CD4-positive, alpha-beta T cell (primary cell): ENCODE data around the gene BOLA1. TPM values are rescaled to one million over a fixed set of nuclear protein-coding genes. Genes with fewer than 3 reads are reported as not detected.
"Not testable (repeated sequence)": the region's sequence is repeated elsewhere in the genome, so short reads cannot be mapped to it uniquely, and the experiment has no call there.

Source experiments
- ATAC-seq: fragments of 200-7000 bp; cut with Tn5 transposase; one replicate; pipeline ENCODE4 v1.10.0; 2022; ENCODE audit warnings: mild to moderate bottlenecking; ENCODE audit not compliant: poor library complexity
- CTCF ChIA-PET: fragments of 350-600 bp; sonication (Branson Sonifier 250); formaldehyde crosslinking; loops from one replicate; lab custom pipeline; 2021; ENCODE audit warnings: antibody characterized with exemption, inconsistent platforms; lab: Charles Lee
- POLR2A ChIA-PET: fragments of 350-600 bp; sonication (Branson Sonifier 250); formaldehyde crosslinking; loops from one replicate; lab custom pipeline; 2021; ENCODE audit warnings: antibody characterized with exemption, inconsistent platforms; lab: Charles Lee
- DNase-seq, 14 experiments: peaks; one replicate each; pipeline ENCODE4 v3.0.0-alpha.2; 2013 to 2020; ENCODE audit warnings: mixed read lengths in 2 of 14
- H3K27ac ChIP-seq, 2 donors: one replicate each; pipeline versions ENCODE4 v1.5.1 to v1.7.0; 2013; ENCODE audit warnings: low read length in 2 of 2, low read depth in 1 of 2, mild to moderate bottlenecking in 1 of 2
- H3K27me3 ChIP-seq, 2 experiments: 1 replicate in 1 of 2; 2 replicates in 1 of 2; pipeline versions ENCODE4 v1.6.1 to v1.7.0; 2013; ENCODE audit warnings: low read length in 2 of 2, control low read depth in 1 of 2, mild to moderate bottlenecking in 1 of 2, moderate library complexity in 1 of 2; ENCODE audit not compliant: insufficient read depth in 2 of 2, control insufficient read depth in 1 of 2
- H3K36me3 ChIP-seq: one replicate; pipeline ENCODE4 v1.6.1; 2013; ENCODE audit warnings: low read length, control low read depth; ENCODE audit not compliant: insufficient read depth
- H3K4me1 ChIP-seq: one replicate; pipeline ENCODE4 v1.6.1; 2013; ENCODE audit warnings: low read length, control low read depth; ENCODE audit not compliant: insufficient read depth
- H3K4me3 ChIP-seq: one replicate; pipeline ENCODE4 v1.5.1; 2013; ENCODE audit warnings: mild to moderate bottlenecking, low read length, moderate library complexity
- H3K9me3 ChIP-seq, 2 experiments: 1 replicate in 1 of 2; 2 replicates in 1 of 2; pipeline versions ENCODE4 v1.6.1 to v1.7.0; 2013; ENCODE audit warnings: low read length in 2 of 2, mild to moderate bottlenecking in 2 of 2, control low read depth in 1 of 2, moderate library complexity in 1 of 2; ENCODE audit not compliant: control insufficient read depth in 1 of 2, insufficient read depth in 1 of 2
- H3K27ac Mint-ChIP-seq: one replicate; pipeline ENCODE4 v1.8.0; 2020; ENCODE audit warnings: mixed read lengths
- H3K27me3 Mint-ChIP-seq: one replicate; pipeline ENCODE4 v1.8.0; 2021; ENCODE audit warnings: mixed read lengths
- H3K36me3 Mint-ChIP-seq: one replicate; pipeline ENCODE4 v1.8.0; 2021; ENCODE audit warnings: low read depth, mixed read lengths
- H3K4me1 Mint-ChIP-seq: one replicate; pipeline ENCODE4 v1.8.0; 2021; ENCODE audit warnings: low read depth, mixed read lengths
- H3K4me3 Mint-ChIP-seq: one replicate; pipeline ENCODE4 v1.8.0; 2020; ENCODE audit warnings: mild to moderate bottlenecking, mixed read lengths
- H3K9me3 Mint-ChIP-seq: one replicate; pipeline ENCODE4 v1.8.0; 2020; ENCODE audit warnings: mixed read lengths
- intact Hi-C, 2 experiments: fragments of 100-400 bp; cut with DNase I in 1 of 2; cut with micrococcal nuclease in 1 of 2; formaldehyde crosslinking; loops; one replicate each; pipeline versions ENCODE4 v1.15.1 to v1.9.0; 2023 to 2025; cut with DNase I, micrococcal nuclease
- total RNA-seq, 174 experiments: library from RNA in 2 of 174; stranded (reverse) in 2 of 174; gene quantifications; one replicate each; pipeline ENCODE4 v1.2.3 and lab custom pipeline; 2021 to 2026
- TF ChIP-seq, protein P1 (sequence below): fragments of 200-600 bp; IDR thresholded peaks from one replicate; pipeline ENCODE4 v1.8.0; 2022; ENCODE audit warnings: antibody characterized with exemption, mild to moderate bottlenecking

Gene BOLA1
- total RNA-seq, 2 experiments from 2014 or later: 4.6 to 6.4 TPM

DNA sequence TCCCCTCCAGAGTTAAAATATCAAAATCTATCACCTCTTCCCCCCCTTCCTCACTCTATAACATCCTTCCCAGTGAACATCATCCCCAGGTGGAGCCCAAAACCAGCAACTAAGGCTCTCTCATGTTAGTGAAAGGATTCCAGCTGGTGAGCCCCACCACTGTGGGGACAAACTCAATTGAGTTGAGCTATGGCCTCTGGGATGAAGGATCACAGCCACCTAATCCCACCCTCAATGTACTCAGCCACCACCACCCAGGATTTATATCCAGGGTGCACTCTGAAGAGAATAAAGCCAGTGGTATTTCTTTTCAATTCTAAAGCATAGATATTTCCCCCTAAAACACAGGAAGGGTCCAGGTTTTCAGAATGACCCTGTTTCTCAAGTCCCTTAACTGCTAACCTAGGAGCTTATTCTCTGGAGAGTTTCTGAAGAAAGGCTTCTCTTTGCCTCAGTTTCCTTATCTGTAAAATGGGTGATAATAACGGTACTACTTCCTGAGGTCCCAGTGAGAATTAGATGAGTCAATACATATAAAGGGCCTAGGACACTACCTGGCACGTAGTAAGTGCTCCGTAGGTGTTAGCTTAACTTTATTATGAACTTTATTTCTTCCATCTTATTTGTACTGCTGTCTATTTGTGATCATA lies 15.6 kb upstream of the BOLA1 start:
- no peaks in the 10 kb centered on the region for H3K36me3 Mint-ChIP-seq
- ATAC-seq (no peak), DNase-seq (no peak)
- ChIA-PET POLR2A (interaction anchor here (5.3 to 6.7 kb wide), 3 partner anchors 34 to 45 kb away, joined by 139 to 259 read pairs (median 185); partner anchors contain the start of gene SF3B4), CTCF (no interaction called here)
- Histone ChIP-seq H3K27ac (no peak overlapping the region), H3K4me1 (peaks cover 42% of the 10 kb centered on the region), H3K27me3 (no peaks in the 10 kb centered on the region), H3K9me3 (peaks cover 0 to 3% of the 10 kb centered on the region in 2 experiments), H3K4me3 (no peak overlapping the region), H3K36me3 (no peaks in the 10 kb centered on the region)
- TF ChIP-seq, protein P1, sequence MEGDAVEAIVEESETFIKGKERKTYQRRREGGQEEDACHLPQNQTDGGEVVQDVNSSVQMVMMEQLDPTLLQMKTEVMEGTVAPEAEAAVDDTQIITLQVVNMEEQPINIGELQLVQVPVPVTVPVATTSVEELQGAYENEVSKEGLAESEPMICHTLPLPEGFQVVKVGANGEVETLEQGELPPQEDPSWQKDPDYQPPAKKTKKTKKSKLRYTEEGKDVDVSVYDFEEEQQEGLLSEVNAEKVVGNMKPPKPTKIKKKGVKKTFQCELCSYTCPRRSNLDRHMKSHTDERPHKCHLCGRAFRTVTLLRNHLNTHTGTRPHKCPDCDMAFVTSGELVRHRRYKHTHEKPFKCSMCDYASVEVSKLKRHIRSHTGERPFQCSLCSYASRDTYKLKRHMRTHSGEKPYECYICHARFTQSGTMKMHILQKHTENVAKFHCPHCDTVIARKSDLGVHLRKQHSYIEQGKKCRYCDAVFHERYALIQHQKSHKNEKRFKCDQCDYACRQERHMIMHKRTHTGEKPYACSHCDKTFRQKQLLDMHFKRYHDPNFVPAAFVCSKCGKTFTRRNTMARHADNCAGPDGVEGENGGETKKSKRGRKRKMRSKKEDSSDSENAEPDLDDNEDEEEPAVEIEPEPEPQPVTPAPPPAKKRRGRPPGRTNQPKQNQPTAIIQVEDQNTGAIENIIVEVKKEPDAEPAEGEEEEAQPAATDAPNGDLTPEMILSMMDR: no peak
- no peak overlapping the region for H3K27ac Mint-ChIP-seq
- H3K9me3 Mint-ChIP-seq: no peaks in the 10 kb centered on the region
- intact Hi-C loops: no loop called here
- H3K4me3 Mint-ChIP-seq: no peak overlapping the region
- peaks cover 32% of the 10 kb centered on the region for H3K4me1 Mint-ChIP-seq
- H3K27me3 Mint-ChIP-seq: no peaks in the 10 kb centered on the region

DNA sequence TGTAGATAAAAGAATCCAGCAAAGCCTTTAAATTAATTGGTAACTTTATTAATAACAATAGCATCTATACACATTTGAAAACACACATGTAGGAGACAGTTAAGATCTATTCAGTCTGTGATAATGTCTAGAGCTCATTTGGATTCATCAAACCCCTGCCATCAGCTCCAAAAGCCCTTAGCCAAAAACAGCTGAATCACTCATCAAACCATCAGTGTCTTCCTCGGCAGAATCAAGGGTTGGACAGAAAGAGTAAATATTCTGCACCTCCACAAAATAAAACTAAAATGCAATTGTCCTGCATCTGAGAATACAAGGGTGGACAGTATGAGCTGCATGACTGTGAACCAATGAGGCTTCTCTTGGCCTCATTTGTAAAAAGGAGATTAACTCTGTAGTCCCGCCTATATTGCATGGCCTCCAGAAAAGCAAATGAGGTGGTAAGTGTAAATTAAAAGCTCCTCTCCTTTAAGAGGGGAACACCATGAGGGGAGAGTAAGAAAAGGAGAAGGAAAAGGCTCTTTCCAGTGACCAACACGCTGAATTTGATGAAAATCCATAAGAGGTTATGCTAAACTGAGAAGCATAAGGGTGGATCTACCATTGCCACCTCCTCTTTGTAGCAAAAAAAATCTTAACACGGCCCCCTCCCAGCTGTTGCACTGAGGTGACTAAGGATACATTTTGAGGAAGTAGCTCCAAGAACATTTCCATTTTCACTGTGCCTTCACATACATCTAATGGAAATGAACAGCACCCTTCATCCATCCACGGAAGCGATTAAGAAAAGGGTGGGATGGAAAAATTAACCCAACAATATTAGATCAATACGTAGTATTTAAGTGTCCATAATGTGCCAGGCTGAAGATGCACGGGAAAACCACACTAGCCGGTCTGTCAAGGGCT lies 14.7 kb upstream of the BOLA1 start:
- ATAC-seq (no peak), DNase-seq (peak in 3 of 14 experiments; percentile 45 to 57 (median 54))
- H3K9me3 ChIP-seq: peaks cover 0 to 3% of the 10 kb centered on the region in 2 experiments
- intact Hi-C loops: no loop called here
- TF ChIP-seq, protein P1: no peak
- no peaks in the 10 kb centered on the region for H3K9me3 Mint-ChIP-seq
- H3K36me3 Mint-ChIP-seq: no peaks in the 10 kb centered on the region
- POLR2A ChIA-PET: interaction anchor here (0.7 to 6.7 kb wide), 8 partner anchors 14 to 350 kb away, joined by 3 to 259 read pairs (median 86); partner anchors contain the start of genes ANP32E, BOLA1, SF3B4 and SV2A
- no peaks in the 10 kb centered on the region for H3K27me3 ChIP-seq
- peaks cover 22% of the 10 kb centered on the region for H3K4me1 Mint-ChIP-seq
- no peak overlapping the region for H3K4me3 Mint-ChIP-seq
- no peak overlapping the region for H3K27ac Mint-ChIP-seq
- H3K27me3 Mint-ChIP-seq: no peaks in the 10 kb centered on the region
- peak overlapping the region; percentile 72 to 77 for H3K27ac ChIP-seq
- H3K4me1 ChIP-seq: peaks cover 37% of the 10 kb centered on the region
- H3K36me3 ChIP-seq: no peaks in the 10 kb centered on the region
- peak overlapping the region; percentile 87 for H3K4me3 ChIP-seq
- CTCF ChIA-PET: no interaction called here

DNA sequence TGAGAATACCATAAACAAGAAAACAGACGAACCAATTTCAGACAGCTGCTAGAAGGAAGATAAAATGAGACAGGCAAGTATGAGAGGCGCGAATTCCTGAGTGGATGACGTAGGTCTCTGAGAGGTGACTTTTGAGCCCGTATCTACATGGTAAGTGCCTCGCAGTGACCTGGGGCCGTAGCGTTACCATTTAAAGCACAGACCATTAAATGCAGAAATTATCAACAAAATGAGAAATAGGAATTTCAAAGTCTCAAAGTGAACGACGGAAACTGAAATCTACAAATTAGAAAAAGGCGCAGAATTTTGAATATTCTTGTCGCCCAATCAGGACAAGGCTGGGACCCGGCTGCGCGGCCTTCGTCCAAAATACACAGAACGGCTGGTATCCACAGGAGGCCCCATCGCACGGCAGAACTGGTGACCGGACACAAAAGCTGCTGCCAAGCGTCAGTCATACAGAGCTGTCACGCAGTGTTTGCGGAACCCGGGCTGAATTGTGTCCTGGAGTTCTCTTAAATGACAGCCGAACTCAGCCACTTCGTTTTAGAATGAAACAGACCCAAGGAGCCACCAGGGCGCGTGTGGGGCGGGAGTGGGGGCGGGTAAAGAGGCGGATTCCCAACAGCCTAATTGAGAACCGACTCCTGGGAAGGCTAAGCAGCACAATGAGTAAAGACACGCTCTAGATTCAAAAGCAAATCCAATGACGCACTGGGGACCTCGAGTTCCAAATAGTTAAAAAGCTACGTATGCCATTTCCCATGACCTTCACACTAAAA lies 13.8 kb upstream of the BOLA1 start:
- H3K27ac Mint-ChIP-seq: no peak overlapping the region
- H3K9me3 ChIP-seq: peaks cover 0 to 3% of the 10 kb centered on the region in 2 experiments
- H3K27me3 ChIP-seq: no peaks in the 10 kb centered on the region
- H3K4me3 Mint-ChIP-seq: no peak overlapping the region
- intact Hi-C loops: no loop called here
- peak overlapping the region; percentile 72 to 77 for H3K27ac ChIP-seq
- CTCF ChIA-PET: interaction anchor here (1.8 kb wide), 1 partner anchor 41 kb away, joined by 5 read pairs; no protein-coding TSS in a partner anchor
- POLR2A ChIA-PET: interaction anchor here (0.6 to 6.7 kb wide), 30 partner anchors 8 to 1588 kb away, joined by 3 to 259 read pairs (median 18); partner anchors contain the start of genes ANP32E, BOLA1, CIART and FALEC
- DNase-seq (peak; percentile 35 to 83 (median 59)), ATAC-seq (peak; percentile 9)
- H3K4me3 ChIP-seq: peak overlapping the region; percentile 87
- peaks cover 16% of the 10 kb centered on the region for H3K4me1 Mint-ChIP-seq
- no peaks in the 10 kb centered on the region for H3K36me3 Mint-ChIP-seq
- peaks cover 31% of the 10 kb centered on the region for H3K4me1 ChIP-seq
- TF ChIP-seq, protein P1: peak; percentile 8
- no peaks in the 10 kb centered on the region for H3K27me3 Mint-ChIP-seq
- no peaks in the 10 kb centered on the region for H3K36me3 ChIP-seq
- no peaks in the 10 kb centered on the region for H3K9me3 Mint-ChIP-seq

DNA sequence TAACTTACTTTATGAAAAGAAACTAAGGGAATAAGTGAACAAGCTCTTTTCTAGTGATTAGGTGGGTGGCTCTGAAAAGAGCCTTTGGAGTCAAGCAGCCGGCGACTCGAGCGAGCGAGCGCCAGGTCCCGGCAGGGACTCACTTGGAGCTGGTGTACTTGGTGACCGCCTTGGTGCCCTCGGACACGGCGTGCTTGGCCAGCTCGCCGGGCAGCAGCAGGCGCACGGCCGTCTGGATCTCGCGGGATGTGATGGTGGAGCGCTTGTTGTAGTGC lies 13.3 kb upstream of the BOLA1 start:
- ATAC-seq, H3K9me3 Mint-ChIP-seq, intact Hi-C loops, H3K36me3 ChIP-seq, H3K4me3 Mint-ChIP-seq, H3K36me3 Mint-ChIP-seq, H3K27ac Mint-ChIP-seq, H3K27me3 Mint-ChIP-seq, H3K9me3 ChIP-seq, H3K27me3 ChIP-seq: not testable (repeated sequence)
- ChIA-PET CTCF (interaction anchor here (1.8 kb wide), 1 partner anchor 41 kb away, joined by 5 read pairs; no protein-coding TSS in a partner anchor), POLR2A (interaction anchor here (0.6 to 6.7 kb wide), 38 partner anchors 9 to 1588 kb away, joined by 3 to 259 read pairs (median 14); partner anchors contain the start of genes ANP32E, BOLA1, CERS2 and CIART)
- Histone ChIP-seq H3K4me1 (peaks cover 31% of the 10 kb centered on the region), H3K4me3 (peak overlapping the region; percentile 87), H3K27ac (peak overlapping the region; percentile 72 to 77)
- H3K4me1 Mint-ChIP-seq: peaks cover 15% of the 10 kb centered on the region
- peak in 2 of 14 experiments; percentile 13 to 25 for DNase-seq
